RWPE2 (cell line): Measurements from ENCODE around the gene KCNIP1.

ENCODE experiments used
- ATAC-seq: fragments of 200-7000 bp; cut with Tn5 transposase; 3 replicates; pipeline ENCODE4 v1.9.1; 2021; ENCODE audit warnings: low read depth
- DNase-seq: peaks from one replicate; pipeline ENCODE4 v3.0.0-alpha.2; 2020; ENCODE audit warnings: low spot score
- H3K27ac ChIP-seq: fragments of 450-650 bp; 2 replicates; pipeline ENCODE4 v1.5.1; 2017; ENCODE audit warnings: mild to moderate bottlenecking; ENCODE audit not compliant: poor library complexity, severe bottlenecking
- H3K27me3 ChIP-seq: fragments of 250-450 bp; sonication (Bioruptor Pico); 2 replicates; pipeline ENCODE4 v1.5.1; 2021; ENCODE audit warnings: mild to moderate bottlenecking, moderate library complexity; ENCODE audit not compliant: insufficient read depth, poor library complexity, severe bottlenecking
- H3K36me3 ChIP-seq: fragments of 250-450 bp; sonication (Bioruptor Pico); 2 replicates; pipeline ENCODE4 v1.5.1; 2020; ENCODE audit warnings: low read depth, mild to moderate bottlenecking, moderate library complexity
- H3K4me1 ChIP-seq: fragments of 250-450 bp; sonication (Bioruptor Pico); 2 replicates; pipeline ENCODE4 v1.5.1; 2021; ENCODE audit warnings: mild to moderate bottlenecking, moderate library complexity; ENCODE audit not compliant: insufficient read depth, poor library complexity, severe bottlenecking
- H3K4me3 ChIP-seq: fragments of 250-450 bp; sonication (Bioruptor Pico); 2 replicates; pipeline ENCODE4 v1.5.1; 2021; ENCODE audit warnings: mild to moderate bottlenecking, moderate library complexity; ENCODE audit not compliant: severe bottlenecking
- H3K9me3 ChIP-seq: fragments of 250-450 bp; sonication (Bioruptor Pico); 2 replicates; pipeline ENCODE4 v1.5.1; 2021; ENCODE audit warnings: mild to moderate bottlenecking, moderate library complexity; ENCODE audit not compliant: severe bottlenecking
- TF ChIP-seq, protein P1 (sequence below): fragments of 450-650 bp; IDR thresholded peaks from one replicate; pipeline ENCODE4 v1.5.1; 2017; ENCODE audit warnings: mild to moderate bottlenecking, moderate library complexity; ENCODE audit not compliant: poor library complexity, severe bottlenecking

Gene KCNIP1

DNA sequence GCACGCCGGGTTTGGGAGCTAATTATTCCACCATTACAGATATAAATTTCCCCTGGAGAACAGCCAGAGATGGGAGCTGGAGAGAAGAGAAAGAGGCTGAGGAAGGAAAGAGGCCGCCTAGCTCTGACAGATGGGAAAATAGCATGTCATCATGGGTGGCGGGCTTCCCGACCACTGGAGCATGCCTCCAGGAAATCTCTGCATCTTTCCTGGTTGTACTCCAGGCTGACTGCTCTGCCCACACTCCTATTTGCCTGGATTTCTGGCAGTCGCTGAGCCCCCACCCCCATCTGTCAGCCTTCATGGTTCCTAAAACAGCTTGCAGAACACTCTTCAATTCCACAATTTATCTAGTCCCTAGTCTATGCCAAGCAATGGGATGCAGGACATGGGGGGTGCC lies 265.4 kb downstream of the KCNIP1 start:
- Histone ChIP-seq H3K4me3 (no peak overlapping the region), H3K27me3 (no peaks in the 10 kb centered on the region), H3K9me3 (no peaks in the 10 kb centered on the region), H3K36me3 (no peaks in the 10 kb centered on the region), H3K4me1 (no peaks in the 10 kb centered on the region), H3K27ac (no peak overlapping the region)
- TF ChIP-seq, protein P1, sequence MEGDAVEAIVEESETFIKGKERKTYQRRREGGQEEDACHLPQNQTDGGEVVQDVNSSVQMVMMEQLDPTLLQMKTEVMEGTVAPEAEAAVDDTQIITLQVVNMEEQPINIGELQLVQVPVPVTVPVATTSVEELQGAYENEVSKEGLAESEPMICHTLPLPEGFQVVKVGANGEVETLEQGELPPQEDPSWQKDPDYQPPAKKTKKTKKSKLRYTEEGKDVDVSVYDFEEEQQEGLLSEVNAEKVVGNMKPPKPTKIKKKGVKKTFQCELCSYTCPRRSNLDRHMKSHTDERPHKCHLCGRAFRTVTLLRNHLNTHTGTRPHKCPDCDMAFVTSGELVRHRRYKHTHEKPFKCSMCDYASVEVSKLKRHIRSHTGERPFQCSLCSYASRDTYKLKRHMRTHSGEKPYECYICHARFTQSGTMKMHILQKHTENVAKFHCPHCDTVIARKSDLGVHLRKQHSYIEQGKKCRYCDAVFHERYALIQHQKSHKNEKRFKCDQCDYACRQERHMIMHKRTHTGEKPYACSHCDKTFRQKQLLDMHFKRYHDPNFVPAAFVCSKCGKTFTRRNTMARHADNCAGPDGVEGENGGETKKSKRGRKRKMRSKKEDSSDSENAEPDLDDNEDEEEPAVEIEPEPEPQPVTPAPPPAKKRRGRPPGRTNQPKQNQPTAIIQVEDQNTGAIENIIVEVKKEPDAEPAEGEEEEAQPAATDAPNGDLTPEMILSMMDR = no peak
- ATAC-seq (no peak), DNase-seq (no peak)

DNA sequence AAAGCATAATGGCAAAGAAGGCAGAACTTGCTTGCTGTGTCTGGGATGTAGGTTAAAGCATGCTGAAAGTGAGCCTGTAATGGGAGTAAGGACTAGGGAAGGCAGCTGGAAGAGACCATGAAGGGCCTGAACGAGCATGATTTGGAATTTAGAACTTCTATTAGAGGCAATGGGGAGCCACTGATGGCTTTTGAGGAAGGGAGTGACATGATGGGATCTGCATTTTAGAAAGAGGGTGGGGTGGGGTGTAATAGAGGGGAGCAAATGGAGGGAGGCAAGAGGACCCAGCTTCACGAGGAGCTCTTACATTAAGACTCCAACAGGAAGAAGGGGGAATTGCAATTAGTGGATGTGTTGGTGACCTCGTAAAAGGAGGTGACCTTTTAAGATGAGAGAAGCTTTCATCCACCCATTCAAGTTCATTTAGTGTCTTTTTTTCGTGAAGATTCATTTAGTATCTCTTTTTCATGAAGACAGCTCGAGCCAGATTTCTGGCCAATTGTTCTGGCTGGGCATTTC lies 266.1 kb downstream of the KCNIP1 start:
- TF ChIP-seq, protein P1 = no peak
- no peak overlapping the region for H3K4me3 ChIP-seq
- H3K4me1 ChIP-seq = no peaks in the 10 kb centered on the region
- no peak overlapping the region for H3K27ac ChIP-seq
- no peaks in the 10 kb centered on the region for H3K9me3 ChIP-seq
- ATAC-seq (no peak), DNase-seq (no peak)
- H3K36me3 ChIP-seq = no peaks in the 10 kb centered on the region
- H3K27me3 ChIP-seq = no peaks in the 10 kb centered on the region

DNA sequence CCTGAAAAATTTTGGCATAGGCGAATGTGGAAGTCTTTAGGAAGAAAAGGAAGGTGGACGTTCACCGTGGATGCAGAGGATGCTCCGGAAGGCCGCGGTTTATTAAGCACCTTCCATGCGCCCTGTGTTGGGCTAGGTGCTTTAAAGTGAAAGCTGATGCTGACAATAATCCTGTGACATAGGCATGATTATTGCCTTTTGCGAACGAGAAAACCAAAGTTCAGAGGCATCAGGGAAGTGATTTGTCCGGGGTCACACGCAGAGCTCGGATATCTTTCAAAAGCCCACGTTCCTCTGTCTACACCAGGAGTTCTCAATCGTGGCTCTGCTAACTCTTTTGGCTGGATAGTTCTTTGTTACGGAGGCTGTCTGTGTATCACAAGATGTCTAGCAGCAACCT lies 267.7 kb downstream of the KCNIP1 start:
- Histone ChIP-seq H3K27me3 (no peaks in the 10 kb centered on the region), H3K27ac (no peak overlapping the region), H3K4me3 (no peak overlapping the region), H3K4me1 (no peaks in the 10 kb centered on the region), H3K9me3 (no peaks in the 10 kb centered on the region), H3K36me3 (no peaks in the 10 kb centered on the region)
- DNase-seq (no peak), ATAC-seq (no peak)
- TF ChIP-seq, protein P1 = no peak

DNA sequence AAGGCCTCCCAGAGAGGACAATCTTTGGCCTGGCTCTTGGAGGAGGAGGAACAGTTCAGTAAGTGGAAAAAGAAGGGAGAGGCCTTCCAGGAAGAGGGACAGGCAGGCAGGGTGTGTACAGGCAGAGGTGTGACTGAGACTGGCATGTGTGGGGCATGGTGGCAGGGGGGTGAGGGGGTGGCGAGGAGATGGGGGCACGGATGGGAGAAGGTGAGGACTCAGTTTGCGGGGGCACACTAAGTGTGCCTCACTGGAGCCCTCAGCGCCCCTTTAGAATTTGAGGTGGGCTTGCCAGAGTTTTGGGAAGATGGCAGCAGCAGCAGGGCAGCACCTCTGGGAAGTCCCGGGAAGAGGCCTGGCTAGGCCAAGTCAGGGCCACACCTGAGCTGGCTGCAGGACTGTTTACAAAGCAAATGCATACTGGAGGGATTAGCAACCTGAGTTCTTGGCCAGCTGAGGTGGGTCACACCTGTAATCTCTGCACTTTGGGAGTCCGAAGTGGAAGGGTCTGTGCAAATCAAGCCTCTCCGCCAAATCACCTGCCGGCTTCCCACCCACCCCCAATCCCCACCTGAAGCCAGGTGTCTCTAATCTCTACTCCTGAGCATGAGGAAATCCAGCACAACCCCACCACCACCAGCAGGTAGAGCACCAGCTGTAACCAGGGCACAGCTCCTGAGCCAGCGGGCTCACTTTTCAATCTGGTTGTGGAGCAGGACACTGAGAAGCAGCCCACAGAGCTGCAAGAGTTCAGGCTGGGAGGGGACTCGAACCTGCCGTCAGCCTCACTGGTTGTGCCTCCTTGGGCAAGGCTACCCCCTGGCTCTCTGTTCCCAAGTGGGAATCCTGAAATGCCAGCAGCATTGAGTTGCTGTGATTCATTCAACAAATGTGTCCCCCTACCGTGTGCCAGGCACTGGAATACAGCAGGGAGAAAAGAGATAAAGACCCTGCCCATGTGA lies 269.5 kb downstream of the KCNIP1 start:
- TF ChIP-seq, protein P1 = no peak
- peak; percentile 54; the same call in 2 of the 3 replicates for ATAC-seq
- no peak overlapping the region for H3K4me3 ChIP-seq
- no peaks in the 10 kb centered on the region for H3K9me3 ChIP-seq
- DNase-seq = peak; percentile 41
- H3K36me3 ChIP-seq = no peaks in the 10 kb centered on the region
- H3K27ac ChIP-seq = no peak overlapping the region
- H3K27me3 ChIP-seq = no peaks in the 10 kb centered on the region
- no peaks in the 10 kb centered on the region for H3K4me1 ChIP-seq

DNA sequence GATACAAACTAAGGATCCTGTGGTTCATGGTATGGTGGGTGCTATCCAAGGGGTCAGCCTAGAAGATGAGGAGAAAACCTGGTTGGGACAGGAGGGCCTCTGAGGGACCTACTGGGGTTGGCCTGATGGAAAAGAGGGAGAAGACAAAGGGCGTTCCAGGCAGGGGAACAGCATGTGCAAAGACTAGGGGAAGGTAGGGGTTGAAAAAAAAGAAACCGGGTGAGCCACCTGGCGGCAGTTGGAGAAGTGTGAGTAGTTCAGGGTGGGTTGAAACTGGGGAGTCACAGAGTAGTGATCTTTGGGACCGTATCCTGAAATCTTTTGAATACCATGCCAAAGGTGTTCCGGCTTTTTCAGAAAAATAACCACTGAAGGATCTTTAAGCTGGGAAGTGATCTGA lies 271.0 kb downstream of the KCNIP1 start:
- H3K36me3 ChIP-seq = no peaks in the 10 kb centered on the region
- H3K4me1 ChIP-seq = no peaks in the 10 kb centered on the region
- H3K27ac ChIP-seq = no peak overlapping the region
- TF ChIP-seq, protein P1 = no peak
- no peaks in the 10 kb centered on the region for H3K9me3 ChIP-seq
- H3K4me3 ChIP-seq = no peak overlapping the region
- DNase-seq = peak; percentile 37
- no peaks in the 10 kb centered on the region for H3K27me3 ChIP-seq
- no peak for ATAC-seq
